ENCODE results near the gene CELSR3.

CELSR3 gene

DNA sequence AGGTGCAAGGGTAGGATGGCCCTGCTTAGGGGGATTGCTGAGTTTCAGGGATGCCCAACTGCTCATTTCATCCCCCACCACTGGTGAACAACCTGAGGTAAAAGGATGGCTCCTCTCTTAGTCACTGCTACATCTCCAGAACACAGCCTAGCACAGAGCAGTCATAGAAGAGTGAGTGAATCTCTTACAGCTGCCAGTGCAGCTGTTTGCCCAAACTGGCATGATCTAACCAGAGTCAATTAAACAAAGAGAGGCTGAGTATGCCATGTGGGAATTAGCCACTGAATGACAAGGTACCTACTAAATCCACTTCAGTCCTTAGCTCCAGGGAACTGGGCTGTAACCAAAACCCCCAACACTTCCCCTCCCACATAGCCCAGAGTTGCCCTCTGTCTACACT is 29.9 kb upstream of the CELSR3 start:
- H3K27ac ChIP-seq: no peak overlapping the region

DNA sequence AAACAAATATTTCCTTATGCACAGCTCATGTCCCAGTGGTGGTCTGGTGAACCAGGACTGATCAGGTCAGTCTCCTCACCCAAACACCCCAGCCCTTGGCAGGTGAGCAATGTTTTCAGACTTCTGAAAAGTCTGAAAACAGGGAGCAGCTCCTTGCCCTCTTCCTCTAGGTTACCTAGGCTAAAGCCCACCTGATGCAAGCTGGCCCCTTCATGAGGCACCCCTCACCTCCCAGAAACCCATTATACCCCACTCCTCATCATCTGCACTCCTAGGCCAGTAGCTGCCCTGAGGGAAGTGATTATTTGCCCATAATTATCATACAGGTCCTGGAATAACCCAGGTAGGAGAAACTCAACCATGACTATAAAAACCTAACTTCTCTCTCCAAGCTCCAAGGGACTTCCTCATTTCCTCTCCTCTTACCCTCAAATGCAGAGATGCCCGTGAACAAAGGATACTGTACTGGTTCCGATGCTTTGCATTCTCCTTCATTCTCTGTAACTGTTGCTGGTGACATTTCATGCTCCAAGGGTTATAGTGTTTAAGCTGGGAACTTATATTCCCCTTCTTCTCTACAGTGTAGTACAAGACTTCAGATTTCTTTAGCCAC is 28.3 kb upstream of the CELSR3 start:
- Histone ChIP-seq H3K36me3 (peaks cover 85% of the 10 kb centered on the region), H3K27me3 (no peaks in the 10 kb centered on the region), H3K4me3 (ENCODE audit: low read depth in 1 of 2, low read length in 1 of 2) (no peak overlapping the region), H3K27ac (peak overlapping the region; percentile 19), H3K9me3 (no peaks in the 10 kb centered on the region), H3K4me1 (ENCODE audit: control insufficient read depth in 1 of 2, insufficient read depth in 1 of 2, low read depth in 1 of 2, low read length in 1 of 2) (peaks cover 4% of the 10 kb centered on the region in 2 experiments)
- TF ChIP-seq, protein P1, sequence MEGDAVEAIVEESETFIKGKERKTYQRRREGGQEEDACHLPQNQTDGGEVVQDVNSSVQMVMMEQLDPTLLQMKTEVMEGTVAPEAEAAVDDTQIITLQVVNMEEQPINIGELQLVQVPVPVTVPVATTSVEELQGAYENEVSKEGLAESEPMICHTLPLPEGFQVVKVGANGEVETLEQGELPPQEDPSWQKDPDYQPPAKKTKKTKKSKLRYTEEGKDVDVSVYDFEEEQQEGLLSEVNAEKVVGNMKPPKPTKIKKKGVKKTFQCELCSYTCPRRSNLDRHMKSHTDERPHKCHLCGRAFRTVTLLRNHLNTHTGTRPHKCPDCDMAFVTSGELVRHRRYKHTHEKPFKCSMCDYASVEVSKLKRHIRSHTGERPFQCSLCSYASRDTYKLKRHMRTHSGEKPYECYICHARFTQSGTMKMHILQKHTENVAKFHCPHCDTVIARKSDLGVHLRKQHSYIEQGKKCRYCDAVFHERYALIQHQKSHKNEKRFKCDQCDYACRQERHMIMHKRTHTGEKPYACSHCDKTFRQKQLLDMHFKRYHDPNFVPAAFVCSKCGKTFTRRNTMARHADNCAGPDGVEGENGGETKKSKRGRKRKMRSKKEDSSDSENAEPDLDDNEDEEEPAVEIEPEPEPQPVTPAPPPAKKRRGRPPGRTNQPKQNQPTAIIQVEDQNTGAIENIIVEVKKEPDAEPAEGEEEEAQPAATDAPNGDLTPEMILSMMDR (IDR thresholded peaks at IDR 0.05): no peak

More for the DNA sequence above, 29.9 kb upstream of the CELSR3 start:
- TF ChIP-seq, protein P1 (IDR thresholded peaks at IDR 0.05): no peak
- Histone ChIP-seq H3K4me3 (ENCODE audit: low read depth in 1 of 2, low read length in 1 of 2) (no peak overlapping the region), H3K4me1 (ENCODE audit: control insufficient read depth in 1 of 2, insufficient read depth in 1 of 2, low read depth in 1 of 2, low read length in 1 of 2) (no peaks in the 10 kb centered on the region), H3K27me3 (no peaks in the 10 kb centered on the region), H3K36me3 (peaks cover 82% of the 10 kb centered on the region), H3K9me3 (no peaks in the 10 kb centered on the region)

DNA sequence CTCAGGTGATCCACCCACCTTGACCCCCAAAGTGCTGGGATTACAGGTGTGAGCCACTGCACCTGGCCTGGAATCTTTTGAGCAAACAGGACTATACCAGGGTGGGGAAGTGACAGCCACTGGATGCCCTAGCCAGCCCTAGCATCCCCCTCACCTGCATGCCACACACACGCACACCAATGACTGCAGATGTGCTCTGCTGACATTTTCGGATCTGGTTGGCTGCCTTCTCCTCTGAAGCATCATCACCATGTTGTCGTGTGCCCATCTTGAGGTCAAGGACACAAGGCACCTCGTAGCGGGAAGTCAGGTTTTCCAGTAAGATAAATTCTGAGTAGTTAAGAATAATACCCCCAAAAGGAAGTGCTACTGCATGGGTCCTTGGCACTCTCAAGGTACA is 26.7 kb upstream of the CELSR3 start:
- Histone ChIP-seq H3K36me3 (peaks cover 72% of the 10 kb centered on the region), H3K27me3 (no peaks in the 10 kb centered on the region), H3K4me1 (ENCODE audit: control insufficient read depth in 1 of 2, insufficient read depth in 1 of 2, low read depth in 1 of 2, low read length in 1 of 2) (peaks cover 14 to 18% of the 10 kb centered on the region in 2 experiments), H3K27ac (no peak overlapping the region), H3K9me3 (no peaks in the 10 kb centered on the region), H3K4me3 (ENCODE audit: low read depth in 1 of 2, low read length in 1 of 2) (no peak overlapping the region)
- TF ChIP-seq, protein P1 (IDR thresholded peaks at IDR 0.05): no peak

GRCh38 chr3:48688737-48689075 is 26.0 kb upstream of the CELSR3 start:
- Histone ChIP-seq H3K9me3 (no peaks in the 10 kb centered on the region), H3K4me1 (ENCODE audit: control insufficient read depth in 1 of 2, insufficient read depth in 1 of 2, low read depth in 1 of 2, low read length in 1 of 2) (peaks cover 14 to 20% of the 10 kb centered on the region in 2 experiments), H3K36me3 (peaks cover 65% of the 10 kb centered on the region), H3K4me3 (ENCODE audit: low read depth in 1 of 2, low read length in 1 of 2) (no peak overlapping the region), H3K27me3 (no peaks in the 10 kb centered on the region), H3K27ac (no peak overlapping the region)
- TF ChIP-seq, protein P1 (IDR thresholded peaks at IDR 0.05): no peak

GRCh38 chr3:48688032-48688736 is 25.5 kb upstream of the CELSR3 start:
- H3K36me3 ChIP-seq: peaks cover 60% of the 10 kb centered on the region
- H3K4me1 ChIP-seq (ENCODE audit: control insufficient read depth in 1 of 2, insufficient read depth in 1 of 2, low read depth in 1 of 2, low read length in 1 of 2): peaks cover 14 to 20% of the 10 kb centered on the region in 2 experiments
- H3K9me3 ChIP-seq: no peaks in the 10 kb centered on the region

More at GRCh38 chr3:48688032-48688736, 25.5 kb upstream of the CELSR3 start:
- Histone ChIP-seq H3K27ac (no peak overlapping the region), H3K27me3 (no peaks in the 10 kb centered on the region), H3K4me3 (ENCODE audit: low read depth in 1 of 2, low read length in 1 of 2) (no peak overlapping the region)
- TF ChIP-seq, protein P1 (IDR thresholded peaks at IDR 0.05): no peak
